ENCODE measurements around the gene C6orf15. TPM values are rescaled to one million over a fixed set of nuclear protein-coding genes. Genes with fewer than 3 reads are reported as not detected.

Gene C6orf15
- total RNA-seq = not detected

GRCh38 chr6:31112478-31112877 is at the start of gene C6orf15:
C6orf15 (minus strand) TSS chr6:31112575; CDS start chr6:31112555, 20 bp downstream.
- no peak for ATAC-seq
- DNase-seq (ENCODE audit: low spot score in 2 of 2) = no peak
- no peaks in the 10 kb centered on the region for H3K36me3 Mint-ChIP-seq
- no peaks in the 10 kb centered on the region for H3K9me3 Mint-ChIP-seq
- H3K27ac Mint-ChIP-seq = no peak within 1 kb of the TSS

GRCh38 chr6:31161216-31162126 is 49.1 kb upstream of the C6orf15 start:
- Mint-ChIP-seq H3K36me3 (peaks cover 40 to 55% of the 10 kb centered on the region in 2 donors), H3K27ac (peak overlapping the region in 1 of 2 donors; percentile 81), H3K9me3 (no peaks in the 10 kb centered on the region)
- no peak for ATAC-seq
- DNase-seq (ENCODE audit: low spot score in 2 of 2) = no peak

- ATAC-seq (peak; percentile 16 to 36), DNase-seq (ENCODE audit: low spot score in 2 of 2) (peak in 1 of 2 donors; percentile 35)
- no peaks in the 10 kb centered on the region for H3K9me3 Mint-ChIP-seq
- peaks cover 40 to 55% of the 10 kb centered on the region in 2 donors for H3K36me3 Mint-ChIP-seq
- H3K27ac Mint-ChIP-seq = peak overlapping the region; percentile 89 to 98
These were observed 46.8 kb upstream of the C6orf15 start for GRCh38 chr6:31158863-31159855.

- Mint-ChIP-seq H3K9me3 (no peaks in the 10 kb centered on the region), H3K36me3 (peaks cover 40 to 53% of the 10 kb centered on the region in 2 donors), H3K27ac (peak within 1 kb of the TSS; percentile 89 to 98)
- peak; percentile 99 for DNase-seq (ENCODE audit: low spot score in 2 of 2)
- ATAC-seq = peak; percentile 94 to 95
These were observed 45.9 kb upstream of the C6orf15 start, which contains the start of gene TCF19 for GRCh38 chr6:31158140-31158862. TCF19 (plus strand) TSS chr6:31158589; CDS start chr6:31159470, 881 bp downstream.

GRCh38 chr6:31157513-31158139 is 45.3 kb upstream of the C6orf15 start, which contains the start of gene CCHCR1:
CCHCR1 (minus strand) TSS chr6:31157802; CDS start chr6:31157600, 202 bp downstream.
- Mint-ChIP-seq H3K27ac (peak within 1 kb of the TSS; percentile 89 to 98), H3K9me3 (no peaks in the 10 kb centered on the region), H3K36me3 (peaks cover 35 to 46% of the 10 kb centered on the region in 2 donors)
- no peak for ATAC-seq
- DNase-seq (ENCODE audit: low spot score in 2 of 2) = no peak

GRCh38 chr6:31156641-31157040 is 44.3 kb upstream of the C6orf15 start:
- Mint-ChIP-seq H3K9me3 (no peaks in the 10 kb centered on the region), H3K36me3 (peaks cover 25 to 36% of the 10 kb centered on the region in 2 donors), H3K27ac (peak overlapping the region in 1 of 2 donors; percentile 89)
- DNase-seq (ENCODE audit: low spot score in 2 of 2) (no peak), ATAC-seq (no peak)

- ATAC-seq (no peak), DNase-seq (ENCODE audit: low spot score in 2 of 2) (no peak)
- H3K9me3 Mint-ChIP-seq = no peaks in the 10 kb centered on the region
- H3K36me3 Mint-ChIP-seq = peaks cover 12 to 22% of the 10 kb centered on the region in 2 donors
- no peak overlapping the region for H3K27ac Mint-ChIP-seq
These were observed 42.1 kb upstream of the C6orf15 start for GRCh38 chr6:31154436-31154835.

GRCh38 chr6:31152781-31153180 is 40.4 kb upstream of the C6orf15 start:
- ATAC-seq = no peak
- H3K9me3 Mint-ChIP-seq = no peaks in the 10 kb centered on the region
- DNase-seq (ENCODE audit: low spot score in 2 of 2) = no peak
- H3K27ac Mint-ChIP-seq = peak overlapping the region in 1 of 2 donors; percentile 63
- peaks cover 0 to 7% of the 10 kb centered on the region in 2 donors for H3K36me3 Mint-ChIP-seq

GRCh38 chr6:31149827-31150447 is 37.6 kb upstream of the C6orf15 start:
- Mint-ChIP-seq H3K9me3 (no peaks in the 10 kb centered on the region), H3K36me3 (no peaks in the 10 kb centered on the region), H3K27ac (peak overlapping the region in 1 of 2 donors; percentile 50)
- DNase-seq (ENCODE audit: low spot score in 2 of 2) (no peak), ATAC-seq (no peak)

GRCh38 chr6:31145386-31145785 is 33.0 kb upstream of the C6orf15 start:
- no peaks in the 10 kb centered on the region for H3K36me3 Mint-ChIP-seq
- H3K9me3 Mint-ChIP-seq = no peaks in the 10 kb centered on the region
- DNase-seq (ENCODE audit: low spot score in 2 of 2) (no peak), ATAC-seq (no peak)
- no peak overlapping the region for H3K27ac Mint-ChIP-seq

GRCh38 chr6:31144970-31145340 is 32.6 kb upstream of the C6orf15 start:
- DNase-seq (ENCODE audit: low spot score in 2 of 2) = no peak
- ATAC-seq = no peak
- no peaks in the 10 kb centered on the region for H3K36me3 Mint-ChIP-seq
- H3K9me3 Mint-ChIP-seq = no peaks in the 10 kb centered on the region
- no peak overlapping the region for H3K27ac Mint-ChIP-seq

GRCh38 chr6:31144296-31144969 is 32.1 kb upstream of the C6orf15 start:
- H3K27ac Mint-ChIP-seq = no peak overlapping the region
- DNase-seq (ENCODE audit: low spot score in 2 of 2) = no peak
- ATAC-seq = no peak

GRCh38 chr6:31143148-31143547 is 30.8 kb upstream of the C6orf15 start:
- no peak for DNase-seq (ENCODE audit: low spot score in 2 of 2)
- H3K36me3 Mint-ChIP-seq = no peaks in the 10 kb centered on the region
- no peaks in the 10 kb centered on the region for H3K9me3 Mint-ChIP-seq
- H3K27ac Mint-ChIP-seq = peak overlapping the region in 1 of 2 donors; percentile 13
- ATAC-seq = no peak

More at GRCh38 chr6:31144296-31144969, 32.1 kb upstream of the C6orf15 start:
- no peaks in the 10 kb centered on the region for H3K36me3 Mint-ChIP-seq
- no peaks in the 10 kb centered on the region for H3K9me3 Mint-ChIP-seq

- DNase-seq (ENCODE audit: low spot score in 2 of 2) = no peak
- no peaks in the 10 kb centered on the region for H3K9me3 Mint-ChIP-seq
- H3K27ac Mint-ChIP-seq = peak overlapping the region in 1 of 2 donors; percentile 39
- no peak for ATAC-seq
- H3K36me3 Mint-ChIP-seq = no peaks in the 10 kb centered on the region
These were observed 30.0 kb upstream of the C6orf15 start for GRCh38 chr6:31142361-31142761.

- Mint-ChIP-seq H3K9me3 (no peaks in the 10 kb centered on the region), H3K36me3 (no peaks in the 10 kb centered on the region), H3K27ac (no peak overlapping the region)
- no peak for ATAC-seq
- no peak for DNase-seq (ENCODE audit: low spot score in 2 of 2)
These were observed 28.3 kb upstream of the C6orf15 start for GRCh38 chr6:31140643-31141042.
